HCEC 1CT (cell line): ENCODE measurements around the gene IFI35.
A peak's percentile ranks its signal among the peaks of the same experiment; 100 is the strongest.
"Not testable (repeated sequence)": the region's sequence is repeated elsewhere in the genome, so short reads cannot be mapped to it uniquely, and the experiment has no call there.

Experiments used
- DNase-seq: peaks from one replicate; pipeline ENCODE4 v3.0.0-alpha.2; 2017

Gene IFI35

DNA sequence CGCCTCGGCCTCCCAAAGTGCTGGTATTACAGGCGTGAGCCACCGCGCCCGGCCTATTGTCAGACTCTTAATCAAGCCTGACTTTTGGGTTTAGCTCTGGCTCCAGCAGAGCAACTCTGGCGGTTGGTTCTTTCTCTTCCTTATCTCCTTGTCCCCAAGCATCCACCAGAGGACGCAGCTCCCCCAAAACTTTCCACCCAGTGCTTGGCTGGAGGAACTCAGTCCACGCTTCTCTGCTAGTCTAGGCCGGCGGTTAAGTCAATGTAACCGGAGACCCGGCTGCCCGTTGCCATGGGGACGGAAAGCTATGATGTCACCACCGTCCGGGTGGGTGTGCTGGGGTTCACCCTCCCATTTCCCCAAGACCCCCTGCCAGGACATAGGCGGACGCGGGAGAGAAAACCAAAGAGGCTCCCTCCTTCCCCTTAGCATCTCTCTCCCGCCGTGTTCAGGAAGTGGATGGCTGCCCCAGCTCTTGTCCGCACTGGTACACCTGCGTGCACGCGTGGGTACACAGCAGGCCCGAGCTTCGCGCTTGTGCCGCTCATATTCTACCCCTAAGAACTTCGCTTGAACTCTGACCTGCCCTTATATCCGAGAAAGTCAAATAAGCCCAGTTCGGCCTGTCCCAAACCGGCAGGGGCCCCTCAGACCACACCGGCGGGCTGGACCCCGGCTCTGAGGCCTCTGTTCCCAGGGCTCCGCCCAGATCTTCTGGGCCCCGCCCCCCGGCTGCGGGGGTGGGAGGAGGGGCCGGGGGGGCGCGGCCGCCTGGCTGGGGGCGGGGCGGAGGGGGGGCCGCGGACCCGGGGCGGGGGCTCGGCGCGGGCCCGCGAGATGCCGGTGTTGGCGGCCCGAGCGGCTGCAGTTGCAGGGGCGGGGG is 18.1 kb downstream of the IFI35 start, which contains the start of gene RND2:
TSS of gene RND2 (plus strand) at position 825 of the 883 bp plus-strand sequence. CDS start 117 bp downstream, outside the sequence.
- peak; percentile 96 for DNase-seq

DNA sequence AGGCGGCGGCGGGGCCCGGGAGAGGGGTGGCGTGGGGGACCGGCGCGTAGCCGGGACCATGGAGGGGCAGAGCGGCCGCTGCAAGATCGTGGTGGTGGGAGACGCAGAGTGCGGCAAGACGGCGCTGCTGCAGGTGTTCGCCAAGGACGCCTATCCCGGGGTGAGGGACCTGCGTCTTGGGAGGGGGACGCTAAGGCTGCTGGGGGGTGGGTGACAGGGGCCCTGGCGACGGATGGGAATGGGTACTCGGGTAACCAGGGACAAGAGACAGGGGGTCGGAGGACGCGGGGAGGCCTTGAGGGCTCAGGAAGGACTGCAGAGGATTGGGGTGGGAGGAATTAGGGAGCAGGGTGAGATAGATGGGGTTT is 18.7 kb downstream of the IFI35 start:
- no peak for DNase-seq

DNA sequence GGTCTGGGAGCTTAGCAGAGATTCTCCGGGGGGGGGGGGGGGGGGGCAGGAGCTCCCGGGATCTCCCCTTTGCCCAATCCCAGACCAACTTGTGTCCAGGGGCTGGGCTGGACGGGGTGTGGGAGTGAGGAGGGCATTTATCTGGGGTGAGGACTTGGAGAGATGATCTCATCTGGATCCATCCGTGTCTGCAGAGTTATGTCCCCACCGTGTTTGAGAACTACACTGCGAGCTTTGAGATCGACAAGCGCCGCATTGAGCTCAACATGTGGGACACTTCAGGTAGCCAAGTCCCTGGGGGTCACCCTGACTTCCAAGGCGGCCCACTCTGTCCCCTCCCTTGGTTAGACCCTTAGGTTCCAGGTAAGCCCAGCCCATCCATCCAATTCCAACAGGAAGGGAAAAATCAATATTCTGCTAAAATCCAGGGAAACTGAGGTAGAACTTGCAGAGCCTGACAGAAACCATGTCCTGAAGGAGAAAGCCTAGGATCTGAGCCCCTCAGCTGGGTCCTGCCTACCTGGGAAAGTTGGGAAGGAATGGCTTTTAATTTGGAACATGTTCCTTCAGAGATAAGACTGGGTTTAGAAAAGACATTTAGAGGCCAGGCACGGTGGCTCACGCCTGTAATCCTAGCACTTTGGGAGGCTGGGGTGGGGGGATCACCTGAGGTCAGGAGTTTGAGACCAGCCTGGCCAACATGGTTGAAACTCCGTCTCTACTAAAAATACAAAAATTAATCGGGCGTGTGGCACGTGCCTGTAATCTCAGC is 19.4 kb downstream of the IFI35 start:
- no peak for DNase-seq

DNA sequence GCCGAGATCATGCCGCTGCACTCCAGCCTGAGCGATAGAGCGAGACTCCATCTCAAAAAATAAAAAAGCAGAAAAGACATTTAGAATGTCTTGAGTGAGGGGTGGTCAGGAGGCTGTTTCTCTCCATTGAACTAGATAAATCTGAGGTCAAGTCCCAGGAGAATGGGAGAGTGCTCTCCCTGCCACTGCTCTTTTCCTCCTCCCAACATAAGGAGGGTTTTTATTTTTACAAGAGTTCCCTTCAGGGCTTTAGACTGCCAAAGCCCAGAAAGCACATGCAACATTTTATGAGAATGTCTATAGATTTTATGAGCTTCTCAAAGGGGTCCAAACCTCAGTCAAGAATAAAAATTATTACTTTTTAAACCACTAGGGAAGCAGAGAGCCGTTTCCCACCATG is 20.0 kb downstream of the IFI35 start:
- no peak for DNase-seq

DNA sequence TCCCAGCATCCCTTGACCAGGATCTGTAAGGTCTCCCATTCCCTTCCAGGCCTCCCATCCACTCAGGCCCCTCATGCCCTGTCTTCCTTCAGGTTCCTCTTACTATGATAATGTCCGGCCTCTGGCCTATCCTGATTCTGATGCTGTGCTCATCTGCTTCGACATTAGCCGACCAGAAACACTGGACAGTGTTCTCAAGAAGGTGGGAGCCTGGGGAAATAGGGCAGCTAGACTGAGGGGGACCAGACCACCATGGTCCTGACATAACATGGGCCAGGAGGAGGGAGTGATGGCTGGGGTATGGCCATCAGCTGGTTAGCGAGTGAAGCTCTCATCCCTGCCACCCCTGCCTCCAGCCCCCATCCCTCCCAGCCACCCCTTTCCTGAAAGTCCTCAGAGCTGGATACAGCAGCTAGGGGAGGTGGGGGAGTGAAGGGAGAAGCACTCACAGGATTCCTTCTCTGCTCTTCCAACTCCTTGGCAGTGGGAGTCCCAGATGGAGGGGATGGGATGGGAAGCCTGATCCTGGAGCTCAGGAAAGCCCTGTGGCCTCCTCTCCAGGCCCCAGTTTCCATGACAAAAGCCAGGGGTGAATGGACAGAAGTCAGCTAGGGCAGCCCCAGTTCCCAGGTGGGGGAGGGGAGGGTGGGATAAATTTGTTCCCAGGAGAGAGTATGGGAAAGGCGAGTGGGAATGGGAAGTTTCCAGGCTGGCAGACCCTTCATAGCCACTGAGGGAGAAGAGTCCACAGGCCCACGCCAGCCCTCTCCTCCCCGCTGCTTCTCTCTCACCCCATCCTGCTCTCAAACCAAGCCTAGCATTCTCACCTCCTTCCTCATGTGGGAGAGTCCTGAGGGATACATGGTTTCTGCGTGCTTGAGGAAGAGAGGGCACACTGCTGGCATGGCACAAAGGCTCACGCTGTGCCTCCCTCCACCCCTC is 20.8 kb downstream of the IFI35 start:
- no peak for DNase-seq

DNA sequence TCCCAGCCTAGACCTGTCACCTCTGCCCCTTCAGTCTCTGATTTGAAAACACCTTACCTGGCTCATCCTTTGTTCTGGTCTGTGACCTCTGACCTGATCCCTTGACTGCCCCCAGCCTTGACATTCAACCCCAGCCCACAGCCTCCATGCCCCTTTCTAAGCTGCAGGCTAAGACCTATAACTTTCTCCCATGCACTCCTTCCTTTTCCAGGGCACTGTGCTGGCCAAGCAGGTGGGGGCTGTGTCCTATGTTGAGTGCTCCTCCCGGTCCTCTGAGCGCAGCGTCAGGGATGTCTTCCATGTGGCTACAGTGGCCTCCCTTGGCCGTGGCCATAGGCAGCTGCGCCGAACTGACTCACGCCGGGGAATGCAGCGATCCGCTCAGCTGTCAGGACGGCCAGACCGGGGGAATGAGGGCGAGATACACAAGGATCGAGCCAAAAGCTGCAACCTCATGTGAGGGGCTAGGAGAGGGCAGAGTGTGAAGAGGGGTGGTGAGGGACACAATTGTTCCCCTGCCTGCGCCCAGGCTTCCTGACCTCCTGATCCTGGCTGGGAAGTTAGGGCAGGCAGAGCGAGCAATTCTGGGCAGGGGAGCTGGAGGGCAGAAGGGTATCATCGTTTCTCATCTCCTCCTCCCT is 21.8 kb downstream of the IFI35 start:
- DNase-seq, result no peak

DNA sequence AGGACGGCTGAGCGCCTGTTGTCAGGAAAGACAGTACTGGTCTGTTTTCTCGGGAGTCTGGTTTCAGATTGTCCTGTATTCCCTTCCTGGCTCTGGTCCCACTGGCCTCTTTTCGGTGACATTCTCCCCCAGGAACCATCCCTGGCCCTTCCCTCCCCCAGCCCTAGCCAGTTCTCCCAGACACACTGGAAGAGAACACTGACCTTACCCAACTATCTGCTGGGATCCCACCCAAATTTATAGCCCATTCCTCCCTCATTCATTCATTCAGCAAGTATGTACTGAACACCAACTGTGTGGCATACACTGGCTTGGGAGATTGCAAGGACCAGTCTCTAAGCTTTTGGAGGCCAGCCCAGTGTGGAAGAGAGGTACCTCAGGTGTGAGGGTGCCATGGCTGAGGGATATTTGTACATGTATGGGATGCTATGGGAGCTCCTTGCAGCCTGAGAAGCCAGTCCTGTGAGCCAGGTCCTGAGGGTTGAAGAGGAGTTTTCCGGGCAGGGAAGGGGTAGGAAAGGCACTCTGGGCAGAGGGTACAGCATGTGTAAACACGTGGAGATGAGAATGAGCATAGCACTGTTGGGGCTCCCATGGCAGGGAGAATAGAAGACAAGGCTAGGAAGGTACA is 23.7 kb downstream of the IFI35 start:
- no peak for DNase-seq

DNA sequence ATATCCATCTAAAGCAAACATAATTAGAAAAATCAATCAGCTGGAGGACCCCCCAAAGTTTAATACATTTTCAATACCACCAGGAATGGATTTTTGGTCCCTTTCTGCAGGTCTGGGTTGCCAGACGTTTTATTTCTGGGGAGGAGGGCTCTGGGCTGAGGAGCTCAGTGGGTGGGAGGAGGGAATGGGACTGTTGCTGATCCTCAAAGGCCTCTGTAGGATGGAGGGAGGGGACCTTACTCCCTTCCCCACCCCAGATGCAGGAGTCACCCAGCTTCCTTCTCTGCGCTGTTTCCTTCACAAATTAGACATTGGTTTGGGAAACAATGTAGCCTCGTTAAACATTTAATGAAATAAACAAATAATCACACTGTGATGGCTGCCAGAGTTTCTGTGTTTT is 25.1 kb downstream of the IFI35 start:
- no peak for DNase-seq

DNA sequence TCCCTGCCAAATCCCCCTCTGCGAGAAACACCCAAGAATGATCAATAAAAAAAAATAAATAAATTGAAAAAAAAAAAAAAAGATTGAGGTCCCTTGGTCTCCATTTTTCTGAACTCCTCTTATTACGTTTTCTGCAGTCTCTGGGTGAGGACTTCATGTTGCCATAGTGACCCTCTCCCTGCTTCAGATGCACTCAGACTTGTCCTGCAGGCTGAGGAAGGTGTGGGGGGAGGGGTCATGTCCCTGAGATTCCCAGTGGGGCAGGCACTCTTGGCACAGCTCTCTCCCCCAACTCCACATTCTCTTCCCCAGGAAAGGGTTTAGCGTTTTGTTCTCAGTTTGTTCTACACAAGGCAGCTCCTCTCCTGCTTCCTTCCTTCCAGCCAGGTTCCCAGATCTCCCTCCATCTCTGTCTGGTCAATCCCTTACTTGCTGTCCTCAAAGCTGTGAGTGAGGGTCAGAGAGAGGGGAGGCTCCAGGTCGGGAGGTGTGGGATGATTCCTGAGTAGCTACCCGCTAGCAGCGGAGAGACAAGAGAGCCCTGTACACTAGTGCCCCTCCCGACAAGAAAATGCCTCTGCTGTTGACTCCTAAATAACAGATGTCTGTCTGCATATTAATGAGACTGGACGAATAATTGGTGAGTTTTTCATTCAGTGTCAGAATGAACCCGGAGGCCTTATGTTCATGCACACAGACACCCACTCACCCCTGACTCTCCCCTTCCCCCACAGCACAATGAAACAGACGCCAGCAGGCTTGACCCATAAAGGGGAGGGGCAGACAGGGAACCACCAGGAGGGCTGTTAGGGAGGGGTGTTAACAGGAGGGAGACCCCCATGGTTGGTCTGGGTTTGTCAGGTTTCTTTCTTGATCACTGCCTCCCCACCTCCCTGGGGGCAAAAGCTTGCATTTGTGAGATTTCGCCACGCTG is 27.6 kb downstream of the IFI35 start:
- no peak for DNase-seq

DNA sequence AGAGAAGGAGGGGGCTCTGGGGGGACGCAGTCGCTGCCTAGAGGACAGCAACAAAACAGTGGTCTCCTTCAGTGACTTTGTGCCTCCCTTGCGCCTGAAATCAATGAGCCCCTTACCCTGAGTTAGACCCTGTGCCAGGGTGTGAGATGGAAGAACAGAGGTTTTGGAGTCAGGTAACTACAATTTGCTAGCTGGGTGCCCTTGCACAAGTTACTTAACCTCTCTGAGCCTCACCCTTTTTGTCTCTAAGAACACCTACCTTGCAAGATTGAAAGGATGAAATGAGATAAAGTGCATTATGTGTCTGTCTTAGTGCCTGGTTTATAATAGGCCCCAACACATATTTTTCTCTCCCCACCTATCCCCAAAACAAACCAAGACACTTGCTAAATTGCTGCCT is 28.3 kb downstream of the IFI35 start:
- DNase-seq, result no peak

DNA sequence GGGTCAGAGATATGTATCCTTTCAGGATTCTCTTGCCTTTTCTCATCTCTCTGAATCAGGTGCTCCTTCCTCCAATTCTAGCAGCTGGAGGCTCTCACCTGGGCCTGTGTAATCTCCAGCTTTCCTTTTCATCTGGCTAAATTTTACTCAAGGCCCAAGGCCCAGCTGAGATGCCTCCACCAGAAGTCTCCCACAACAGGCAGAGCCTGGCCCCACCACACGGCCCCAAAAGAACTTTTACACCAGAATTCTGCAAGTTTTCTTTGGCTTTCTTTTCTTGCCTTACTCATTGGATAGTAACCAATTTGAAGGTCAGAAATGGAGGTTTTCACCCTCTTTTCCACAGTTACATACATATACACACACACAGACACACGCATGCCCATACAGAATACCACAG is 33.1 kb downstream of the IFI35 start:
- no peak for DNase-seq

DNA sequence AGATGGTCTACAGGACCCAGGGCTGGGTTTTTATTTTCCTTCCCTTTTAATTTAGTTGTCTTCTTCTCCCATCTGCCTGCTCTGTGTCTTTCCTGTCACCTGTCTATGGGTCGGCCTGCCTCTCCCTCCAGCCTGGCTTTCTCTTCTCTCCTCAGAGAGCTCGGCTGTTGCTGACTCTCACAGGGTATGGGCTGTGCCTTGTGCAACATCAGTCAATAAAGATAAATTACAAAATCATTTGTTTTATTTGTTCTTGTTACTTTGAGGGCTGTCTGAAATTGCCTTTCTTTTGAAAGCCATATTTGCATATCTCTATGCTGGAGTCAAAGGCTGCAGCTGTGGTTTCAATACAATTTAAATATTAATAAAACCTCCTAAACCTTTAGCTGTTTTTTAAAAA is 34.1 kb downstream of the IFI35 start:
- no peak for DNase-seq

DNA sequence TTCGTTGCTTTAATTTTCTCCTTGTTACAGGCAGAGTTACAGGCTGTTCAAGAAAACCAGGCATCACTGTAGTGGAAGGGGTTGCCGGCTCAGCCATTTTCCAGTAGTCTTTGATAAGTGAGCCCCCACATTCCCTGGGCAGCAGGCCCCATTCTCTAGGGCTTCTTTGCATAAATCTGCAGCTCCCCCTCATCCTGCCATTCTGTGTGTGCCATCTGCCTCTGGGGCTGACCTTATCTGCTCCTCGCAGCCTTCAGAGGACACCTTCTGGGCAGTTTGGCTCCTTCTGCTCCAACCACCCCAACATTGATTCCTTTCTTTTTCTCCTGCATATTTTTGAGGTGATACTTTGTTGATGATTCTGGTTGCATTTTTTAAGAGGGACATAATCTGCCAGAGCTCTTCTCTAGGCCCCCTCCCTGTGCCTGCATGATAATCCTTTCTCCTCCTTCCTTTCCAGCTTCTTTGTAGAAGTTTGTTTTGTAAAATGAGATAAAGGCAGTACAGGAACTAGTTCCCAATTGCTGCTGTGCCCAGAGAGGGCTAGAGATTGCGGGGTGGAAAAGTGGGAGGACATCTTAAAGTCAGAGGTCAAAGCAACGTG is 35.5 kb downstream of the IFI35 start:
- no peak for DNase-seq

DNA sequence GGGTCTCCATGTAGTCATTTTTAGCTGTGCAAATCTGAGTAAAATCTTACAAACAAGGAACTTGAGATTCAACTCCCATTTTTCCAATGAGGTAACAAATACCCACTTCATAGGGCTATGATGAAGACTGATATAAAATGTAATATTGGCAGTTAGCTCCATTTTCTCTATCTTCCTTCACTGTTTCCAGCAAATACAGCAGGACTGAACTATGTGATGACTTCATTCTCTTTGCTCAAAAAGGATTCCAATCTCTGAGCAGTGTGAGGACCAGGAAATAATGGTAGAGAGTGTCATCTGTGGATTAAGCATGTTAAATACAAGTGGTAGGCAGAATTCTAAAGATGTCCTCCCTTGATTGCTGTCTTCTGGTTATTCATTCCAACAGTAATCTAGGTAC is 36.7 kb downstream of the IFI35 start:
- no peak for DNase-seq

DNA sequence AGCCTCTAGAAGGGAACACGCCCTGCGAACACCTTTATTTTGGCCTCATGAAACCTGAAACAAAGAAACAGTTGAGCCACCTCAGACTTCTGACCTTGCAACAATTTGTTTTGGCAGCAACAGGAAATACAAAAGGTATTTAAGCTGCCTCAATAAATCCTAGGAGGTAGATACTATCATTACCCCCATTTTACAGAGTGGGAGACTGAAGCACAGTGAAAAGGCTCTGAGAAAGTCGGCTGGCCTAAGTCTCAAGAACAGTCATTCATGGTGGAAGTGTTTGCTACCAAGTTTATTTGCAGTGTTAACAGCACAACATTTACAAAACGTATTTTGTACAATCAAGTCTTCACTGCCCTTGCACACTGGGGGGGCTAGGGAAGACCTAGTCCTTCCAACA is 37.4 kb downstream of the IFI35 start:
- DNase-seq, result no peak

DNA sequence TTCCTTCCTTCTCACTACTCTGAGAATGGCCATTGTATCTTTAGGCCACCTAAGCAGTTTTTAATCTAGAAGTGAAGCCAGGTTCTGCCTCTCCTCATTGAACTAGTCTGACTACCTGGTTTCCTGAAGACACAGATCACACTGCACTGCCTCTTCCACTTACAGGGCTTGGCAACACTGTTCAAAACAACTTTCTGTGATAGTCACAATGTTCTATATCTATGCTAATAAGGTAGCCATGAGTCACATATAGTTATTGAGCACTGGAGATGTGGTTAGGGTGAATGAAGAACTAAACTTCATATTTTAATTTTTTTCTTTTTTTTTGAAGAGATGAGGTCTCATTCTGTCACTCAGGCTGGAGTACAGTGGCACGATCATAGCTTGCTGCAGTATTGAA is 45.4 kb downstream of the IFI35 start:
- no peak for DNase-seq

DNA sequence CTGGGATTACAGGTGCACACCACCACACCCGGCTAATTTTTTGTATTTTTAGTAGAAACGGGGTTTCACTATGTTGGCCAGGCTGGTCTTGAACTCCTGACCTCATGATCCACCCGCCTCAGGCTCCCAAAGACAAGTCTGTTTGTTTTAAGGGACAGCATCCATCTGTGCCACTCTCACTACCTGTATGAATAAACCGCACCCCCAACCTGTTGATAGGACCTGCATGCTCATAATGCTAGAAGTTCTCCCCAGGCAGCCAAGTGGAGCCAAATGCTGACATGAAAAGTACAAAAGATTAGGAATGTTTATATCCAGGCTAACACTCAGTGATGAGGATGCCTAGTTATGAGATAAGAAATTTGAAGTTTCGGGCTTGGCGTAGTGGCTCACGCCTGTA is 46.4 kb downstream of the IFI35 start:
- DNase-seq, result not testable (repeated sequence)

DNA sequence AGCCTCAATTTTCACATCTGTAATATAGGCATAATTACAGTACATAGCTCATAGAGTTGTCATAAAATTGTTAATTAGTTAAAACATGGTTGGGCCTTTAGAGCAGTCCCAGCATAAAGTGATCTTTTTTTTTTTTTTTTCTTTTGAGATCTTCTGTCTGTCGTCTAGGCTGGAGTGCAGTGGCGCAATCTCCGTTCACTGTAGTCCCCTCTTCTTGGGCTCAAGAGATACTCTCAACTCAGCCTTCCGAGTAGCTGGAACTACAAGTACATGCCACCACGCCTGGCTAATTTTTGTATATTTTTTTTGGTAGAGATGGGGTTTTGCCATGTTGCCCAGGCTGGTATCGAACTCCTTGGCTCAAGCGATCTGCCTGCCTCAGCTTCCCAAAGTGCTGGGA is 49.5 kb downstream of the IFI35 start:
- DNase-seq, result no peak

DNA sequence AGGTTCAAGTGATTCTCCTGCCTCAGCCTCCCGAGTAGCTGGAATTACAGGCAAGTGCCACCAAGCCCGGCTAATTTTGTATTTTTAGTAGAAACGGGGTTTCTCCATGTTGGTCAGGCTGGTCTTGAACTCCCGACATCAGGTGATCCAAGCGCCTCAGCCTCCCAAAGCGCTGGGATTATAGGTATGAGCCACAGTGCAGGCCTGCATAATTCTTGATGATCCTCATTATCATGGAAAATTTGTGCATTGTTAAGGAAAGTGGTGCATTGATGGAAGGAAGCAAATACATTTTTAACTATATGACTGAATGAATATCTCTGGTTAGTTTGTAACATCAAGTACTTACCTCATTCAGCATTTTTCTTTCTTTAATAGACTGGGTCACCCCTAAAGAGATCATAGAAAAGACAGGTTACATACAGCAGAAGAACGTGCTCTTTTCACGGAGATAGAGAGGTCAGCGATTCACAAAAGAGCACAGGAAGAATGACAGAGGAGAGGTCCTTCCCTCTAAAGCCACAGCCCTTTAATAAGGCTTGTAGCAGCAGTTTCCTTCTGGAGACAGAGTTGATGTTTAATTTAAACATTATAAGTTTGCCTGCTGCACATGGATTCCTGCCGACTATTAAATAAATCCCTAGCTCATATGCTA is 56.5 kb downstream of the IFI35 start:
- no peak for DNase-seq
